H9 (cell line): Measurements from ENCODE around the gene CPT1A. TPM values are rescaled to one million over a fixed set of nuclear protein-coding genes. Genes with fewer than 3 reads are reported as not detected.

Source experiments
- DNase-seq: peaks from one replicate; pipeline ENCODE4 v3.0.0-alpha.2; 2017
- H2AFZ ChIP-seq: one replicate; pipeline ENCODE4 v1.6.1; 2013; ENCODE audit warnings: mild to moderate bottlenecking, low read length, control low read depth, moderate library complexity
- H2AK5ac ChIP-seq: 2 replicates; pipeline ENCODE4 v1.6.1; 2013; ENCODE audit warnings: low read length, control low read depth, mixed read lengths; ENCODE audit not compliant: insufficient read length
- H2BK120ac ChIP-seq: one replicate; pipeline ENCODE4 v1.6.1; 2013; ENCODE audit warnings: low read depth, mild to moderate bottlenecking, low read length, control low read depth, inconsistent platforms; ENCODE audit not compliant: poor library complexity, severe bottlenecking
- H2BK12ac ChIP-seq: 2 replicates; pipeline ENCODE4 v1.6.1; 2013; ENCODE audit warnings: low read length, control low read depth, mixed read lengths, low read depth; ENCODE audit not compliant: insufficient read length
- H2BK15ac ChIP-seq: 2 replicates; pipeline ENCODE4 v1.6.1; 2013; ENCODE audit warnings: low read depth, low read length, control low read depth
- H2BK20ac ChIP-seq: one replicate; pipeline ENCODE4 v1.6.1; 2013; ENCODE audit warnings: low read depth, mild to moderate bottlenecking, low read length, control low read depth, inconsistent platforms; ENCODE audit not compliant: poor library complexity, severe bottlenecking
- H2BK5ac ChIP-seq: 2 replicates; pipeline ENCODE4 v1.6.1; 2013; ENCODE audit warnings: low read length, control low read depth, mixed read lengths; ENCODE audit not compliant: insufficient read length
- H3K14ac ChIP-seq: 2 replicates; pipeline ENCODE4 v1.6.1; 2013; ENCODE audit warnings: low read length, control low read depth; ENCODE audit not compliant: insufficient read depth
- H3K18ac ChIP-seq: 2 replicates; pipeline ENCODE4 v1.6.1; 2013; ENCODE audit warnings: low read depth, mild to moderate bottlenecking, mixed read lengths, low read length, control low read depth; ENCODE audit not compliant: insufficient read length
- H3K23ac ChIP-seq: 2 replicates; pipeline ENCODE4 v1.6.1; 2013; ENCODE audit warnings: low read length, control low read depth, mixed read lengths, low read depth; ENCODE audit not compliant: insufficient read length
- H3K23me2 ChIP-seq: 2 replicates; pipeline ENCODE4 v1.6.1; 2013; ENCODE audit warnings: low read depth, mild to moderate bottlenecking, mixed read lengths, low read length, control low read depth; ENCODE audit not compliant: insufficient read length, poor library complexity, severe bottlenecking
- H3K27ac ChIP-seq: 2 replicates; pipeline ENCODE4 v1.5.1; 2013; ENCODE audit warnings: low read length, control low read depth, mixed read lengths, low read depth; ENCODE audit not compliant: insufficient read length
- H3K27me3 ChIP-seq: 2 replicates; pipeline ENCODE4 v1.6.1; 2013; ENCODE audit warnings: low read length, control low read depth, inconsistent platforms; ENCODE audit not compliant: insufficient read depth
- H3K4ac ChIP-seq: 2 replicates; pipeline ENCODE4 v1.6.1; 2013; ENCODE audit warnings: low read depth, mild to moderate bottlenecking, control low read depth, inconsistent platforms, low read length, moderate library complexity
- H3K4me1 ChIP-seq: 2 replicates; pipeline ENCODE4 v1.6.1; 2013; ENCODE audit warnings: low read length, control low read depth, inconsistent platforms; ENCODE audit not compliant: insufficient read depth
- H3K4me2 ChIP-seq: 2 replicates; pipeline ENCODE4 v1.6.1; 2013; ENCODE audit warnings: low read length, control low read depth, mixed read lengths; ENCODE audit not compliant: insufficient read length, insufficient read depth
- H3K56ac ChIP-seq: 2 replicates; pipeline ENCODE4 v1.6.1; 2013; ENCODE audit warnings: low read depth, mild to moderate bottlenecking, mixed read lengths, low read length, control low read depth; ENCODE audit not compliant: insufficient read length
- H3K79me1 ChIP-seq: 2 replicates; pipeline ENCODE4 v1.6.1; 2013; ENCODE audit warnings: low read depth, mild to moderate bottlenecking, moderate library complexity, low read length, control low read depth, inconsistent platforms; ENCODE audit not compliant: insufficient read depth, poor library complexity, severe bottlenecking
- H3K79me2 ChIP-seq: 2 replicates; pipeline ENCODE4 v1.6.1; 2013; ENCODE audit warnings: low read length, control low read depth, inconsistent platforms; ENCODE audit not compliant: insufficient read depth
- H3K9ac ChIP-seq: 2 replicates; pipeline ENCODE4 v1.6.1; 2013; ENCODE audit warnings: low read length, control low read depth, mixed read lengths; ENCODE audit not compliant: insufficient read length; ENCODE audit errors: extremely low read depth
- H3K9me3 ChIP-seq: one replicate; pipeline ENCODE4 v1.6.1; 2013; ENCODE audit warnings: low read depth, low read length, inconsistent platforms; ENCODE audit not compliant: control insufficient read depth
- H3T11ph ChIP-seq: one replicate; pipeline ENCODE4 v1.6.1; 2013; ENCODE audit warnings: mild to moderate bottlenecking, low read length, control low read depth, inconsistent platforms
- H4K20me1 ChIP-seq: one replicate; pipeline ENCODE4 v1.6.1; 2013; ENCODE audit not compliant: control insufficient read depth, insufficient read length, insufficient read depth
- H4K5ac ChIP-seq: 2 replicates; pipeline ENCODE4 v1.6.1; 2013; ENCODE audit warnings: low read depth, mild to moderate bottlenecking, mixed read lengths, low read length, control low read depth; ENCODE audit not compliant: insufficient read length
- H4K8ac ChIP-seq: replicated peaks from 2 replicates; pipeline ENCODE4 v1.6.1; 2013; ENCODE audit warnings: low read length, control low read depth, mixed read lengths, low read depth; ENCODE audit not compliant: insufficient read length
- H4K91ac ChIP-seq: 2 replicates; pipeline ENCODE4 v1.6.1; 2013; ENCODE audit warnings: low read depth, mild to moderate bottlenecking, moderate library complexity, mixed read lengths, low read length, control low read depth; ENCODE audit not compliant: insufficient read length
- H3K27ac Mint-ChIP-seq, 3 experiments: 2 replicates in 2 of 3; 3 replicates in 1 of 3; pipeline ENCODE4 v1.8.0; 2020 to 2021; ENCODE audit warnings: mixed read lengths in 3 of 3, mild to moderate bottlenecking in 1 of 3, moderate library complexity in 1 of 3
- H3K27me3 Mint-ChIP-seq: 2 replicates; pipeline ENCODE4 v1.8.0; 2021; ENCODE audit warnings: low read depth, mild to moderate bottlenecking, moderate library complexity, mixed read lengths
- H3K36me3 Mint-ChIP-seq, 3 experiments: 2 replicates in 2 of 3; 3 replicates in 1 of 3; pipeline ENCODE4 v1.8.0; 2020 to 2021; ENCODE audit warnings: low read depth in 3 of 3, mixed read lengths in 3 of 3; ENCODE audit not compliant: insufficient read depth in 1 of 3
- H3K4me1 Mint-ChIP-seq, 2 experiments: 2 replicates each; pipeline ENCODE4 v1.8.0; 2020; ENCODE audit warnings: mixed read lengths in 2 of 2
- H3K4me3 Mint-ChIP-seq, 2 experiments: 2 replicates in 1 of 2; 3 replicates in 1 of 2; pipeline ENCODE4 v1.8.0; 2020 to 2021; ENCODE audit warnings: mild to moderate bottlenecking in 2 of 2, mixed read lengths in 2 of 2, moderate library complexity in 1 of 2
- H3K9me3 Mint-ChIP-seq, 2 experiments: 2 replicates in 1 of 2; 3 replicates in 1 of 2; pipeline ENCODE4 v1.8.0; 2020; ENCODE audit warnings: mild to moderate bottlenecking in 2 of 2, mixed read lengths in 2 of 2, moderate library complexity in 1 of 2
- WGBS: extraction: QIAGEN DNeasy Blood & Tissue Kit; methylation state at CpG from one replicate; pipeline ENCODE4 v1.1.7; 2013; ENCODE audit warnings: missing lambda C conversion rate, low lambda C conversion rate, mixed read lengths; ENCODE audit not compliant: insufficient read length; ENCODE audit errors: extremely low coverage; 5-methylcytosine and 5-hydroxymethylcytosine counted together
- total RNA-seq: library from RNA; stranded (reverse); gene quantifications from 2 replicates; pipeline ENCODE4 v1.2.1, GENCODE V29; 2021
- TF ChIP-seq, protein P1 (sequence below): fragments of 200-600 bp; sonication (generic); conservative IDR thresholded peaks from 3 replicates; pipeline ENCODE4 v1.8.0; 2021; ENCODE audit warnings: antibody characterized with exemption, mild to moderate bottlenecking

Gene CPT1A
- total RNA-seq, 1 experiment from 2014 or later: 7.5 TPM

DNA sequence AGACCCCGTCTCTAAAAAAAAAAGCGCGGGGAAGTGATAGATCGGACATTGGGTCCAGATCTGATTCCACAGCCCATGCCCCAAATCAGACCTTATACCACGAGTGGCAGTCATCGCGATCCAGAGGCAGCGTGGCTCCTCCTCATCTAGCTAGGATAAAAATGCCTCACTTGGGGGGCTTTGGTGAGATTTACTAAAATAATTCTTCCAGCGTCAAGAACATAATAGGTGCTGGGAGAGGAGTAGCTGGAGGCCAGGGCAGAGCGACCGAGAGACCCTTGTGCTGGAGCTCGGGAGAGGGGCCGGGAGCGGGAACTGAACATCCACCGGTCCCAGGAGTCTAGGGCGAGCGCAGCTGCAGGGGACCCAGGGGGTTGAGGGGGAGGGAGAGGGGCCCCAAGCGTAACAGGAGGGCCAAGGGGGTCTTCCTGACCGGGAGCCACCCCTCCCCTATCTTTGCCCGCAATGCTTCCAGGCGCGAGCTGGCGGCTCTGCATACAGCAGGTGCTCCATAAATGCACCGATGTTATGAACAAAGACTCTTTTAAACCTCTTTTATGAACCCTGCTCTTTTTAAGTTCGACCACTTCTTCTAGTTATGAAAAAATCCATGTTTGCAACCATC, 823 bp upstream of the CPT1A start:
- no peaks in the 10 kb centered on the region for H3K79me1 ChIP-seq
- H3K9me3 Mint-ChIP-seq: peaks cover 0 to 6% of the 10 kb centered on the region in 2 experiments; a peak in 3 of 5 replicates
- H3K27me3 Mint-ChIP-seq: peaks cover 77% of the 10 kb centered on the region
- H3K56ac ChIP-seq: no peak overlapping the region
- peaks cover 22 to 29% of the 10 kb centered on the region in 2 experiments for H3K4me1 Mint-ChIP-seq
- H3K4me3 Mint-ChIP-seq: peak overlapping the region; percentile 61 to 71; a peak in 4 of 5 replicates
- peaks cover 14% of the 10 kb centered on the region for H3K23me2 ChIP-seq
- H4K91ac ChIP-seq: no peak overlapping the region
- no peak overlapping the region for H3K4ac ChIP-seq
- H2BK120ac ChIP-seq: no peak overlapping the region
- no peak overlapping the region for H2AK5ac ChIP-seq
- no peak for DNase-seq
- H4K20me1 ChIP-seq: peaks cover 4% of the 10 kb centered on the region
- no CpG with 5 or more reads among the region's 25 CpGs for WGBS
- H3K9me3 ChIP-seq: no peaks in the 10 kb centered on the region
- H3K14ac ChIP-seq: no peak overlapping the region
- no peak overlapping the region for H2BK20ac ChIP-seq
- no peak overlapping the region for H2AFZ ChIP-seq
- H3K4me2 ChIP-seq: peak overlapping the region; percentile 44
- no peak overlapping the region for H3K23ac ChIP-seq
- H3K27ac Mint-ChIP-seq: no peak overlapping the region
- H3K79me2 ChIP-seq: no peaks in the 10 kb centered on the region
- TF ChIP-seq, protein P1, sequence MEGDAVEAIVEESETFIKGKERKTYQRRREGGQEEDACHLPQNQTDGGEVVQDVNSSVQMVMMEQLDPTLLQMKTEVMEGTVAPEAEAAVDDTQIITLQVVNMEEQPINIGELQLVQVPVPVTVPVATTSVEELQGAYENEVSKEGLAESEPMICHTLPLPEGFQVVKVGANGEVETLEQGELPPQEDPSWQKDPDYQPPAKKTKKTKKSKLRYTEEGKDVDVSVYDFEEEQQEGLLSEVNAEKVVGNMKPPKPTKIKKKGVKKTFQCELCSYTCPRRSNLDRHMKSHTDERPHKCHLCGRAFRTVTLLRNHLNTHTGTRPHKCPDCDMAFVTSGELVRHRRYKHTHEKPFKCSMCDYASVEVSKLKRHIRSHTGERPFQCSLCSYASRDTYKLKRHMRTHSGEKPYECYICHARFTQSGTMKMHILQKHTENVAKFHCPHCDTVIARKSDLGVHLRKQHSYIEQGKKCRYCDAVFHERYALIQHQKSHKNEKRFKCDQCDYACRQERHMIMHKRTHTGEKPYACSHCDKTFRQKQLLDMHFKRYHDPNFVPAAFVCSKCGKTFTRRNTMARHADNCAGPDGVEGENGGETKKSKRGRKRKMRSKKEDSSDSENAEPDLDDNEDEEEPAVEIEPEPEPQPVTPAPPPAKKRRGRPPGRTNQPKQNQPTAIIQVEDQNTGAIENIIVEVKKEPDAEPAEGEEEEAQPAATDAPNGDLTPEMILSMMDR: no peak
- H3K27ac ChIP-seq: no peak overlapping the region
- no peak overlapping the region for H3K18ac ChIP-seq
- H4K5ac ChIP-seq: no peak overlapping the region
- no peak overlapping the region for H2BK5ac ChIP-seq
- H4K8ac ChIP-seq: no peak overlapping the region
- no peak overlapping the region for H2BK15ac ChIP-seq
- no peaks in the 10 kb centered on the region for H3K4me1 ChIP-seq
- no peak overlapping the region for H3K9ac ChIP-seq
- H3K36me3 Mint-ChIP-seq: no peaks in the 10 kb centered on the region
- H3K27me3 ChIP-seq: peaks cover 26% of the 10 kb centered on the region
- H3T11ph ChIP-seq: no peak overlapping the region
- H2BK12ac ChIP-seq: no peak overlapping the region
